Esophagus muscularis mucosa (tissue), 4 donors: ENCODE measurements around the gene NEK7. TPM values are rescaled to one million over a fixed set of nuclear protein-coding genes. Genes with fewer than 3 reads are reported as not detected.
"Not testable (repeated sequence)": the region's sequence is repeated elsewhere in the genome, so short reads cannot be mapped to it uniquely, and the experiment has no call there.

ENCODE experiments used
- DNase-seq: peaks from one replicate; pipeline ENCODE4 v3.0.0-alpha.2; 2017; ENCODE audit errors: extremely low spot score
- H3K27ac ChIP-seq, 4 donors: fragments of 200-600 bp; sonication (generic); replicated peaks in 1 of 4; 1 replicate in 3 of 4; 2 replicates in 1 of 4; pipeline ENCODE4 v1.5.1; 2016 to 2019; ENCODE audit warnings: mild to moderate bottlenecking in 1 of 4
- H3K27me3 ChIP-seq, 4 donors: fragments of 200-600 bp; sonication (generic); one replicate each; pipeline versions ENCODE4 v1.5.1 to v1.6.0; 2016 to 2019
- H3K36me3 ChIP-seq, 4 donors: fragments of 200-600 bp; sonication (generic); one replicate each; pipeline ENCODE4 v1.5.1; 2016 to 2019
- H3K4me1 ChIP-seq, 4 donors: fragments of 200-600 bp; sonication (generic); one replicate each; pipeline ENCODE4 v1.5.1; 2016 to 2019
- H3K4me3 ChIP-seq, 4 donors: fragments of 200-600 bp; sonication (generic); 1 replicate in 2 of 4; 2 replicates in 2 of 4; pipeline ENCODE4 v1.5.1; 2016 to 2019; ENCODE audit warnings: mild to moderate bottlenecking in 4 of 4, moderate library complexity in 1 of 4
- H3K9me3 ChIP-seq, 4 donors: fragments of 200-600 bp; sonication (generic); 1 replicate in 3 of 4; 2 replicates in 1 of 4; pipeline ENCODE4 v1.5.1; 2016 to 2019
- CTCF ChIP-seq, 3 experiments: fragments of 200-600 bp in 2 of 3; fragments of 450-650 bp in 1 of 3; sonication (generic) in 2 of 3; IDR thresholded peaks; one replicate each; pipeline ENCODE4 v1.5.1; 2017 to 2019; ENCODE audit warnings: antibody characterized with exemption in 3 of 3, mild to moderate bottlenecking in 2 of 3, moderate library complexity in 1 of 3
- EP300 ChIP-seq: sonication (generic); formaldehyde crosslinking; IDR thresholded peaks from one replicate; pipeline ENCODE4 v1.6.1; 2017; ENCODE audit warnings: antibody characterized with exemption
- POLR2A ChIP-seq: fragments of 450-650 bp; IDR thresholded peaks from one replicate; pipeline ENCODE4 v1.6.1; 2017; ENCODE audit warnings: antibody characterized with exemption, moderate library complexity, mild to moderate bottlenecking, low read depth
- POLR2AphosphoS5 ChIP-seq, 2 donors: sonication (generic); formaldehyde crosslinking; IDR thresholded peaks; one replicate each; pipeline ENCODE4 v1.6.1; 2017; ENCODE audit warnings: antibody characterized with exemption in 2 of 2
- WGBS: methylation state at CpG from one replicate; pipeline ENCODE4 v1.1.5; 2018; 5-methylcytosine and 5-hydroxymethylcytosine counted together
- intact Hi-C: fragments of 100-400 bp; cut with DNase I; formaldehyde crosslinking; loops from one replicate; pipeline ENCODE4 v1.15.1; 2023
- total RNA-seq, 4 donors: library from RNA; depleted of rRNA; stranded (reverse); fragments of >200 nt; gene quantifications; one replicate each; pipeline versions ENCODE4 v1.1.0 to v1.2.1, GENCODE V29; 2016

The NEK7 gene
- total RNA-seq, 4 donors from 2014 or later: 110 to 196 (median 158) TPM

GRCh38 chr1:198220428-198220827 is 63.6 kb downstream of the NEK7 start:
- intact Hi-C loops: no loop called here
- Histone ChIP-seq H3K9me3 (no peaks in the 10 kb centered on the region), H3K36me3 (no peaks in the 10 kb centered on the region), H3K27me3 (no peaks in the 10 kb centered on the region), H3K4me3 (no peak overlapping the region), H3K4me1 (peaks cover 9 to 14% (median 12%) of the 10 kb centered on the region in 4 donors), H3K27ac (no peak overlapping the region)
- WGBS: 0% methylated on average over 1 of the region's 1 CpG
- no peak for DNase-seq
- TF ChIP-seq EP300 (no peak), CTCF (IDR thresholded peaks at IDR 0.05) (no peak), POLR2AphosphoS5 (IDR thresholded peaks at IDR 0.05) (no peak), POLR2A (no peak)

DNA sequence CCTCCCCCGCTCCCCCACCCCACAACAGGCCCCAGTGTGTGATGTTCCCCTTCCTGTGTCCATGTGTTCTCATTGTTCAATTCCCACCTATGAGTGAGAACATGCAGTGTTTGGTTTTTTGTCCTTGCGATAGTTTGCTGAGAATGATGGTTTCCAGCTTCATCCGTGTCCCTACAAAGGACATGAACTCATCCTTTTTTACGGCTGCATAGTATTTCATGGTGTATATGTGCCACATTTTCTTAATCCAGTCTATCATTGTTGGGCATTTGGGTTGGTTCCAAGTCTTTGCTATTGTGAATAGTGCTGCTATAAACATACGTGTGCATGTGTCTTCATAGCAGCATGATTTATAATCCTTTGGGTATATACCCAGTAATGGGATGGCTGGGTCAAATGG is 70.2 kb downstream of the NEK7 start:
- H3K36me3 ChIP-seq, H3K27ac ChIP-seq, DNase-seq, H3K9me3 ChIP-seq, intact Hi-C loops, H3K4me1 ChIP-seq, H3K27me3 ChIP-seq, H3K4me3 ChIP-seq: not testable (repeated sequence)
- 94% methylated on average over 5 of the region's 5 CpGs for WGBS

GRCh38 chr1:198227454-198227853 is 70.7 kb downstream of the NEK7 start:
- DNase-seq, H3K27ac ChIP-seq, intact Hi-C loops, H3K27me3 ChIP-seq, H3K4me3 ChIP-seq, H3K9me3 ChIP-seq, H3K4me1 ChIP-seq, H3K36me3 ChIP-seq: not testable (repeated sequence)
- WGBS: 97% methylated on average over 2 of the region's 2 CpGs

DNA sequence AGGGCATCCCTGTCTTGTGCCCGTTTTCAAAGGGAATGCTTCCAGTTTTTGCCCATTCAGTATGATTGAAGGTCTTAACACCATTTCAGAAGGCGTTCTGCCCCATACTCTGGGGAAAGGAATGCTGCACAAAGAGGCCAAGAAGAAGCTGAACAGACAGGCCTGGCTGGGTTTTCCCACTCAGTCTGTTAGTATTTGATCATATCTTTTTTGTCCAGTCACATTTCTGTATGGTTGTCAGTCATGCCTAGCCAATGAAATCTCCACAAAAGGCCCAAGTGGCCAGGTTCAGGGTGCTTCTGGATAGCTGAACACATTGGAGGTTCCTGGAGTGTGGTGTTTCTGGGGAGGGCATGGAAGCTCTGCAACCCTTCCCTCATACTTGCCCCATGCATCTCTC is 72.1 kb downstream of the NEK7 start:
- Histone ChIP-seq H3K9me3 (no peaks in the 10 kb centered on the region), H3K4me3 (no peak overlapping the region), H3K4me1 (peaks cover 3 to 9% (median 4%) of the 10 kb centered on the region in 4 donors), H3K27me3 (no peaks in the 10 kb centered on the region), H3K27ac (no peak overlapping the region), H3K36me3 (no peaks in the 10 kb centered on the region)
- TF ChIP-seq POLR2AphosphoS5 (IDR thresholded peaks at IDR 0.05) (no peak), CTCF (IDR thresholded peaks at IDR 0.05) (no peak), POLR2A (no peak), EP300 (no peak)
- WGBS: 93% methylated on average over 2 of the region's 2 CpGs
- DNase-seq: no peak
- intact Hi-C loops: no loop called here

DNA sequence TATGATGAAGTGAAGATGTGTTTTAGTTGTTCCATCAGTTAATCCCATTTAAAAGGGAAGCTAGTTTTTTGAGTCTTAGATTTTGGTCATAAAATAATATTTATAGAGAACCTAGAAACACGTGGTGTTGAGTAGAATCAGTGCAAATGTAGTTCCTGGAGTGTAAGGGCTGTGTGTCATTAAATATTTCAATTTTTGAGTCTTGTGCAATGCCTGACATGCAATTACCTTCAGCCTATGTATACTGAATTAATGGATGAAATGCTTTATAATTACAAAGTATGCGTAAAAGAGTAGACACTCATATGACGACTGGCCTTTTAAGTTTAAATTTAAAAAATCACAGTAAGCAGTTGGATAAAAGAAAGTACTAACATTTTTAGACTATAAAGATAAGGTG is 75.0 kb downstream of the NEK7 start:
- H3K9me3 ChIP-seq: no peaks in the 10 kb centered on the region
- H3K27ac ChIP-seq: no peak overlapping the region
- WGBS: 59% methylated on average over 3 of the region's 3 CpGs
- peaks cover 13 to 22% (median 15%) of the 10 kb centered on the region in 4 donors for H3K4me1 ChIP-seq
- no peaks in the 10 kb centered on the region for H3K27me3 ChIP-seq
- intact Hi-C loops: no loop called here
- peaks cover 0 to 5% (median 0%) of the 10 kb centered on the region in 4 donors for H3K36me3 ChIP-seq
- no peak for TF ChIP-seq CTCF (IDR thresholded peaks at IDR 0.05)
- TF ChIP-seq EP300: no peak
- TF ChIP-seq POLR2A: no peak
- no peak for TF ChIP-seq POLR2AphosphoS5 (IDR thresholded peaks at IDR 0.05)
- no peak overlapping the region for H3K4me3 ChIP-seq
- no peak for DNase-seq

- Histone ChIP-seq H3K36me3 (peaks cover 0 to 6% (median 0%) of the 10 kb centered on the region in 4 donors), H3K27me3 (no peaks in the 10 kb centered on the region), H3K27ac (no peak overlapping the region), H3K4me1 (peaks cover 13 to 22% (median 15%) of the 10 kb centered on the region in 4 donors), H3K4me3 (no peak overlapping the region), H3K9me3 (no peaks in the 10 kb centered on the region)
- 97% methylated on average over 1 of the region's 1 CpG for WGBS
- intact Hi-C loops: no loop called here
- no peak for TF ChIP-seq CTCF (IDR thresholded peaks at IDR 0.05)
- no peak for TF ChIP-seq POLR2AphosphoS5 (IDR thresholded peaks at IDR 0.05)
- TF ChIP-seq POLR2A: no peak
- TF ChIP-seq EP300: no peak
- DNase-seq: no peak
These were observed 75.6 kb downstream of the NEK7 start for GRCh38 chr1:198232378-198232777.
